ENCODE results near the gene IAPP. TPM values are rescaled to one million over a fixed set of nuclear protein-coding genes. Genes with fewer than 3 reads are reported as not detected.
"Not testable (repeated sequence)": the region's sequence is repeated elsewhere in the genome, so short reads cannot be mapped to it uniquely, and the experiment has no call there.

Gene IAPP
- total and polyA plus RNA-seq, 4 donors, result 0.01 TPM; not detected in 3

DNA sequence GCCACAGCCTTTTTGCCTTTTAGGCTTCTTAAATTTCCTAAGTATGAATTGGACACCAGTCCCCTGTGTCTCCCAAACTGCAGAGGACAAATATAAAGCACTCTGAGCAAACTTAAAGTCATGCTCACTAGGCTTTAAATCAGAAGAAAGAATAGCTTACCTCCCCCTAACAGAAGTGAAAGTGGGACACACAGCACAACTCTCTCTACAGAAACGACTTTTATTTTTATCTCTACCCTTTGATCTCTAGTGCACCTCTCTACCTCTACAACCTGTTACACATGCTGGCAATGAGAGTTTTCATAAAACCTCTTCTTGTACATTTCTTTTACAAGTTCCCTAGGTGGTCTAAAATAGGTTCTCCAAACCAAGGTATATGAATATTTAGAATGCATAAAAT lies 19.7 kb downstream of the IAPP start:
- no peak overlapping the region for H3K4me3 ChIP-seq
- H3K27ac ChIP-seq (ENCODE audit: low read depth in 1 of 2, low read length in 1 of 2), result no peak overlapping the region
- DNase-seq (peak in 1 of 3 donors; percentile 11), ATAC-seq (ENCODE audit: insufficient read depth, low FRiP score) (no peak)
- TF ChIP-seq, protein P1, sequence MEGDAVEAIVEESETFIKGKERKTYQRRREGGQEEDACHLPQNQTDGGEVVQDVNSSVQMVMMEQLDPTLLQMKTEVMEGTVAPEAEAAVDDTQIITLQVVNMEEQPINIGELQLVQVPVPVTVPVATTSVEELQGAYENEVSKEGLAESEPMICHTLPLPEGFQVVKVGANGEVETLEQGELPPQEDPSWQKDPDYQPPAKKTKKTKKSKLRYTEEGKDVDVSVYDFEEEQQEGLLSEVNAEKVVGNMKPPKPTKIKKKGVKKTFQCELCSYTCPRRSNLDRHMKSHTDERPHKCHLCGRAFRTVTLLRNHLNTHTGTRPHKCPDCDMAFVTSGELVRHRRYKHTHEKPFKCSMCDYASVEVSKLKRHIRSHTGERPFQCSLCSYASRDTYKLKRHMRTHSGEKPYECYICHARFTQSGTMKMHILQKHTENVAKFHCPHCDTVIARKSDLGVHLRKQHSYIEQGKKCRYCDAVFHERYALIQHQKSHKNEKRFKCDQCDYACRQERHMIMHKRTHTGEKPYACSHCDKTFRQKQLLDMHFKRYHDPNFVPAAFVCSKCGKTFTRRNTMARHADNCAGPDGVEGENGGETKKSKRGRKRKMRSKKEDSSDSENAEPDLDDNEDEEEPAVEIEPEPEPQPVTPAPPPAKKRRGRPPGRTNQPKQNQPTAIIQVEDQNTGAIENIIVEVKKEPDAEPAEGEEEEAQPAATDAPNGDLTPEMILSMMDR (IDR thresholded peaks at IDR 0.05; ENCODE audit: control extremely low read depth, extremely low read depth), result no peak
- 29 to 32% methylated on average over 1 of the region's 1 CpG for WGBS, 2 donors
- no peaks in the 10 kb centered on the region for H3K27me3 ChIP-seq (ENCODE audit: control insufficient read depth in 3 of 3, insufficient read depth in 3 of 3, low read length in 2 of 3)
- no peaks in the 10 kb centered on the region for H3K4me1 ChIP-seq (ENCODE audit: control insufficient read depth in 5 of 5, insufficient read depth in 5 of 5, low read length in 5 of 5)
- no peaks in the 10 kb centered on the region for H3K36me3 ChIP-seq (ENCODE audit: control insufficient read depth in 4 of 4, insufficient read depth in 4 of 4, low read length in 4 of 4)
- H3K9ac ChIP-seq (ENCODE audit: insufficient read depth in 1 of 2, low read length in 2 of 2), result no peak overlapping the region
- no peaks in the 10 kb centered on the region for H3K9me3 ChIP-seq (ENCODE audit: control insufficient read depth in 4 of 4, insufficient read depth in 3 of 4, low read length in 3 of 4)

DNA sequence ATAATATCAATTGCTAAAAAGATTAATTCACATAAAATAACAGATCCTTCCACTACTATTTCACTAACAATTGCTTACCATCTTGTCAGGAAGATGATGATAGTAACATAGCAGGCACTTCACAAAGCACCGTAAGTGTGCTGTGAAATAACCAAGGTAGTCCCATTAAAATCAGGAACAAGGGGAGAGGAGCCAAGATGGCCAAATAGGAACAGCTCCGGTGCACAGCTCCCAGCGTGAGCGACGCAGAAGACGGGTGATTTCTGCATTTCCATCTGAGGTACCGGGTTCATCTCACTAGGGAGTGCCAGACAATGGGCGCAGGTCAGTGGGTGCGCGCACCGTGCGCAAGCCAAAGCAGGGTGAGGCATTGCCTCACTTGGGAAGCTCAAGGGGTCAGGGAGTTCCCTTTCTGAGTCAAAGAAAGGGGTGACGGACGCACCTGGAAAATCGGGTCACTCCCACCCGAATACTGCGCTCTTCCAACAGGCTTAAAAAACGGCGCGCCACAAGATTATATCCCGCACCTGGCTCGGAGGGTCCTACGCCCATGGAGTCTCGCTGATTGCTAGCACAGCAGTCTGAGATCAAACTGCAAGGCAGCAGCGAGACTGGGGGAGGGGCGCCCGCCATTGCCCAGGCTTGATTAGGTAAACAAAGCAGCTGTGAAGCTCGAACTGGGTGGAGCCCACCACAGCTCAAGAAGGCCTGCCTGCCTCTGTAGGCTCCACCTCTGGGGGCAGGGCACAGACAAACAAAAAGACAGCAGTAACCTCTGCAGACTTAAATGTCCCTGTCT lies 22.3 kb downstream of the IAPP start:
- DNase-seq; ATAC-seq (ENCODE audit: insufficient read depth, low FRiP score): not testable (repeated sequence)

GRCh38 chr12:21413369-21414277 lies 40.9 kb downstream of the IAPP start:
- no peaks in the 10 kb centered on the region for H3K27me3 ChIP-seq (ENCODE audit: control insufficient read depth in 3 of 3, insufficient read depth in 3 of 3, low read length in 2 of 3)
- TF ChIP-seq, protein P1 (IDR thresholded peaks at IDR 0.05; ENCODE audit: control extremely low read depth, extremely low read depth), result no peak
- no peak overlapping the region for H3K9ac ChIP-seq (ENCODE audit: insufficient read depth in 1 of 2, low read length in 2 of 2)
- H3K36me3 ChIP-seq (ENCODE audit: control insufficient read depth in 4 of 4, insufficient read depth in 4 of 4, low read length in 4 of 4), result no peaks in the 10 kb centered on the region
- DNase-seq, result no peak
- WGBS, 2 donors, result 89 to 95% methylated on average over 16 of the region's 16 CpGs
- H3K9me3 ChIP-seq (ENCODE audit: control insufficient read depth in 4 of 4, insufficient read depth in 3 of 4, low read length in 3 of 4), result no peaks in the 10 kb centered on the region
- no peak for ATAC-seq (ENCODE audit: insufficient read depth, low FRiP score)
- no peaks in the 10 kb centered on the region for H3K4me1 ChIP-seq (ENCODE audit: control insufficient read depth in 5 of 5, insufficient read depth in 5 of 5, low read length in 5 of 5)
- H3K4me3 ChIP-seq, result no peak overlapping the region
- H3K27ac ChIP-seq (ENCODE audit: low read depth in 1 of 2, low read length in 1 of 2), result no peak overlapping the region

More for the DNA sequence above, 22.3 kb downstream of the IAPP start:
- H3K36me3 ChIP-seq (ENCODE audit: control insufficient read depth in 4 of 4, insufficient read depth in 4 of 4, low read length in 4 of 4); H3K9me3 ChIP-seq (ENCODE audit: control insufficient read depth in 4 of 4, insufficient read depth in 3 of 4, low read length in 3 of 4); H3K27me3 ChIP-seq (ENCODE audit: control insufficient read depth in 3 of 3, insufficient read depth in 3 of 3, low read length in 2 of 3); H3K9ac ChIP-seq (ENCODE audit: insufficient read depth in 1 of 2, low read length in 2 of 2); H3K4me3 ChIP-seq; H3K27ac ChIP-seq (ENCODE audit: low read depth in 1 of 2, low read length in 1 of 2); H3K4me1 ChIP-seq (ENCODE audit: control insufficient read depth in 5 of 5, insufficient read depth in 5 of 5, low read length in 5 of 5): not testable (repeated sequence)
- 87 to 92% methylated on average over 24 to 28 of the region's 28 CpGs for WGBS, 2 donors

- Histone ChIP-seq H3K36me3 (ENCODE audit: control insufficient read depth in 4 of 4, insufficient read depth in 4 of 4, low read length in 4 of 4) (no peaks in the 10 kb centered on the region), H3K4me1 (ENCODE audit: control insufficient read depth in 5 of 5, insufficient read depth in 5 of 5, low read length in 5 of 5) (no peaks in the 10 kb centered on the region), H3K27ac (ENCODE audit: low read depth in 1 of 2, low read length in 1 of 2) (no peak overlapping the region), H3K9me3 (ENCODE audit: control insufficient read depth in 4 of 4, insufficient read depth in 3 of 4, low read length in 3 of 4) (no peaks in the 10 kb centered on the region), H3K4me3 (no peak overlapping the region), H3K9ac (ENCODE audit: insufficient read depth in 1 of 2, low read length in 2 of 2) (no peak overlapping the region), H3K27me3 (ENCODE audit: control insufficient read depth in 3 of 3, insufficient read depth in 3 of 3, low read length in 2 of 3) (no peaks in the 10 kb centered on the region)
- ATAC-seq (ENCODE audit: insufficient read depth, low FRiP score) (no peak), DNase-seq (no peak)
- TF ChIP-seq, protein P1 (IDR thresholded peaks at IDR 0.05; ENCODE audit: control extremely low read depth, extremely low read depth), result no peak
- WGBS, 2 donors, result 69 to 76% methylated on average over 4 of the region's 4 CpGs
Measured at GRCh38 chr12:21416511-21417121, 43.9 kb downstream of the IAPP start.

DNA sequence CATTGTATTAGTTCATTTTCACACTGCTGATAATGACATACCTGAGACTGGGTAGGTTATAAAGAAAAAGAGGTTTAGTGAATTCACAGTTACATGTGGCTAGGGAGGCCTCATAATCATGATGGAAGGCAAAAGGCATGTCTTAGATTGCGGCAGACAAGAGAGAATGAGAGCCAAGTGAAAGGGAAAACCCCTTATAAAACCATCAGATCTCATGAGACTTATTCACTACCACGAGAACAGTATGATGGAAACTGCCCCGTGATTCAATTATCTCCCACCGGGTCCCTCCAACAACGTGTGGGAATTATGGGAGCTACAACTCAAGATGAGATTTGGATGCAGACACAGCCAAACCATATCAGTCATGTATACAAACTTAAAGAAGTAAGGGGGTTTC lies 45.7 kb downstream of the IAPP start:
- not testable (repeated sequence) for H3K27ac ChIP-seq (ENCODE audit: low read depth in 1 of 2, low read length in 1 of 2); H3K27me3 ChIP-seq (ENCODE audit: control insufficient read depth in 3 of 3, insufficient read depth in 3 of 3, low read length in 2 of 3); H3K9me3 ChIP-seq (ENCODE audit: control insufficient read depth in 4 of 4, insufficient read depth in 3 of 4, low read length in 3 of 4); H3K36me3 ChIP-seq (ENCODE audit: control insufficient read depth in 4 of 4, insufficient read depth in 4 of 4, low read length in 4 of 4); H3K4me1 ChIP-seq (ENCODE audit: control insufficient read depth in 5 of 5, insufficient read depth in 5 of 5, low read length in 5 of 5); ATAC-seq (ENCODE audit: insufficient read depth, low FRiP score); H3K4me3 ChIP-seq; H3K9ac ChIP-seq (ENCODE audit: insufficient read depth in 1 of 2, low read length in 2 of 2); DNase-seq
- WGBS, 2 donors, result 85 to 88% methylated on average over 5 of the region's 5 CpGs

Data from lung (tissue), 12 donors.